GM23338 (cell line): ENCODE data around the gene SLC3A2. TPM values are rescaled to one million over a fixed set of nuclear protein-coding genes. Genes with fewer than 3 reads are reported as not detected.

Source experiments
- ATAC-seq: fragments of 200-7000 bp; cut with Tn5 transposase; 3 replicates; pipeline ENCODE4 v1.9.1; 2020
- DNase-seq: peaks from one replicate; pipeline ENCODE4 v3.0.0-alpha.2; 2015; ENCODE audit warnings: low spot score
- H2AFZ ChIP-seq: fragments of 200-600 bp; sonication (generic); 2 replicates; pipeline ENCODE4 v1.8.0; 2016; ENCODE audit warnings: antibody characterized with exemption, mild to moderate bottlenecking, moderate library complexity
- H3F3A ChIP-seq: fragments of 200-600 bp; sonication (generic); replicated peaks from 2 replicates; pipeline ENCODE4 v1.8.0; 2017; ENCODE audit warnings: antibody characterized with exemption, mixed run types, low read depth
- H3K27ac ChIP-seq: fragments of 200-600 bp; sonication (generic); 2 replicates; pipeline ENCODE4 v1.6.1; 2016; ENCODE audit warnings: low read depth
- H3K27me3 ChIP-seq: fragments of 200-600 bp; sonication (generic); 2 replicates; pipeline ENCODE4 v1.8.0; 2016; ENCODE audit warnings: mild to moderate bottlenecking, mixed run types, moderate library complexity; ENCODE audit not compliant: insufficient read depth
- H3K36me3 ChIP-seq: fragments of 200-600 bp; sonication (generic); 2 replicates; pipeline ENCODE4 v1.8.0; 2016; ENCODE audit warnings: mild to moderate bottlenecking; ENCODE audit not compliant: insufficient read depth
- H3K4me1 ChIP-seq: fragments of 200-600 bp; sonication (generic); 2 replicates; pipeline ENCODE4 v1.8.0; 2016; ENCODE audit warnings: mild to moderate bottlenecking, moderate library complexity; ENCODE audit not compliant: insufficient read depth
- H3K4me2 ChIP-seq: fragments of 200-600 bp; sonication (generic); 2 replicates; pipeline ENCODE4 v1.7.1; 2017; ENCODE audit warnings: mixed run types
- H3K4me3 ChIP-seq: fragments of 200-600 bp; sonication (generic); 2 replicates; pipeline ENCODE4 v1.6.1; 2016; ENCODE audit warnings: mixed run types
- H3K79me2 ChIP-seq: fragments of 200-600 bp; sonication (generic); replicated peaks from 2 replicates; pipeline ENCODE4 v1.8.0; 2017; ENCODE audit warnings: mild to moderate bottlenecking; ENCODE audit not compliant: insufficient read depth
- H3K9me2 ChIP-seq: fragments of 200-600 bp; sonication (generic); 2 replicates; pipeline ENCODE4 v1.8.0; 2017; ENCODE audit not compliant: insufficient read depth
- H4K20me1 ChIP-seq: fragments of 200-600 bp; sonication (generic); replicated peaks from 2 replicates; pipeline ENCODE4 v1.8.0; 2017; ENCODE audit warnings: mild to moderate bottlenecking; ENCODE audit not compliant: insufficient read depth
- H3K27ac Mint-ChIP-seq: 2 replicates; pipeline ENCODE4 v1.8.0; 2020; ENCODE audit warnings: inconsistent platforms, mild to moderate bottlenecking, moderate library complexity, mixed read lengths
- H3K27me3 Mint-ChIP-seq: 3 replicates; pipeline ENCODE4 v1.8.0; 2022; ENCODE audit warnings: low read depth, mild to moderate bottlenecking, moderate library complexity, mixed read lengths, inconsistent platforms; ENCODE audit not compliant: insufficient read depth, poor library complexity
- H3K36me3 Mint-ChIP-seq: 3 replicates; pipeline ENCODE4 v1.8.0; 2021; ENCODE audit warnings: low read depth, mild to moderate bottlenecking, inconsistent platforms, moderate library complexity, mixed read lengths
- H3K4me1 Mint-ChIP-seq: 3 replicates; pipeline ENCODE4 v1.8.0; 2020; ENCODE audit warnings: mild to moderate bottlenecking, inconsistent platforms, mixed read lengths
- H3K4me3 Mint-ChIP-seq: 3 replicates; pipeline ENCODE4 v1.8.0; 2021; ENCODE audit warnings: moderate library complexity, mild to moderate bottlenecking, inconsistent platforms, mixed read lengths
- H3K9me3 Mint-ChIP-seq: 3 replicates; pipeline ENCODE4 v1.8.0; 2020; ENCODE audit warnings: moderate library complexity, mild to moderate bottlenecking, inconsistent platforms, mixed read lengths
- CREB1 ChIP-seq: fragments of 250-450 bp; sonication (Bioruptor Pico); IDR thresholded peaks from 2 replicates; pipeline ENCODE4 v1.5.0; 2020; ENCODE audit warnings: low read depth, mild to moderate bottlenecking, moderate library complexity
- CTCF ChIP-seq, 2 experiments: fragments of 200-600 bp in 1 of 2; sonication (generic) in 1 of 2; conservative IDR thresholded peaks; 2 replicates each; pipeline versions ENCODE4 v1.5.1 to v1.6.1; 2016 to 2017; ENCODE audit warnings: antibody characterized with exemption in 2 of 2, low read depth in 2 of 2, mild to moderate bottlenecking in 2 of 2, moderate library complexity in 1 of 2
- ETS1 ChIP-seq: IDR thresholded peaks from 2 replicates; pipeline ENCODE4 v1.6.1; 2016; ENCODE audit warnings: antibody characterized with exemption
- EZH2 ChIP-seq: fragments of 200-600 bp; sonication (generic); IDR thresholded peaks from one replicate; pipeline ENCODE4 v1.8.0; 2017; ENCODE audit warnings: antibody characterized with exemption, mild to moderate bottlenecking, low read depth; ENCODE audit not compliant: unreplicated experiment
- EZH2phosphoT487 ChIP-seq: fragments of 200-600 bp; sonication (generic); IDR thresholded peaks from one replicate; pipeline ENCODE4 v1.8.1; 2018; ENCODE audit warnings: antibody characterized with exemption; ENCODE audit not compliant: unreplicated experiment
- JUNB ChIP-seq: IDR thresholded peaks from one replicate; pipeline ENCODE4 v1.6.1; 2016; ENCODE audit warnings: antibody characterized with exemption; ENCODE audit not compliant: unreplicated experiment
- NANOG ChIP-seq: IDR thresholded peaks from 2 replicates; pipeline ENCODE4 v1.6.1; 2016; ENCODE audit warnings: antibody characterized with exemption, borderline replicate concordance
- POLR2AphosphoS5 ChIP-seq: IDR thresholded peaks from 2 replicates; pipeline ENCODE4 v1.6.1; 2016; ENCODE audit warnings: antibody characterized with exemption, low read depth
- REST ChIP-seq: IDR thresholded peaks from one replicate; pipeline ENCODE4 v1.6.1; 2018; ENCODE audit warnings: antibody characterized with exemption; ENCODE audit not compliant: unreplicated experiment
- STAT1 ChIP-seq: IDR thresholded peaks from one replicate; pipeline ENCODE4 v1.6.1; 2016; ENCODE audit warnings: antibody characterized with exemption; ENCODE audit not compliant: unreplicated experiment
- ZNF114 ChIP-seq: fragments of 250-450 bp; sonication (Bioruptor Pico); IDR thresholded peaks from 2 replicates; pipeline ENCODE4 v1.5.0; 2020; ENCODE audit warnings: mild to moderate bottlenecking, moderate library complexity
- ZNF331 ChIP-seq: fragments of 250-450 bp; sonication (Bioruptor Pico); IDR thresholded peaks from 2 replicates; pipeline ENCODE4 v1.5.0; 2020; ENCODE audit warnings: low read depth, mild to moderate bottlenecking, moderate library complexity
- ZNF462 ChIP-seq: fragments of 250-450 bp; sonication (Bioruptor Pico); IDR thresholded peaks from 2 replicates; pipeline ENCODE4 v1.5.0; 2020; ENCODE audit warnings: mild to moderate bottlenecking, moderate library complexity
- polyA plus RNA-seq: library from polyadenylated mRNA; unstranded; fragments of >200 nt; fragmentation: Nextera tagmentation; extraction: Ambion mirVana; gene quantifications from 2 replicates; pipeline ENCODE4 v1.2.1, GENCODE V29; 2016
- total RNA-seq: library from RNA; depleted of rRNA; stranded (reverse); fragments of >200 nt; shearing (Covaris generic); gene quantifications from 2 replicates; pipeline ENCODE4 v1.2.3, GENCODE V29; 2014

The SLC3A2 gene
- total and polyA plus RNA-seq, 2 experiments from 2014 or later, result 240 to 425 TPM

GRCh38 chr11:62918531-62918930 is 37.8 kb downstream of the SLC3A2 start:
- H3K27me3 ChIP-seq, result peaks cover 34% of the 10 kb centered on the region
- H3K4me1 ChIP-seq, result peaks cover 13% of the 10 kb centered on the region; the same call in 1 of the 2 replicates
- no peak overlapping the region for H3K27ac ChIP-seq
- H3K79me2 ChIP-seq, result no peaks in the 10 kb centered on the region
- H3K36me3 ChIP-seq, result no peaks in the 10 kb centered on the region
- H3K4me3 ChIP-seq, result no peak overlapping the region
- H3F3A ChIP-seq, result 0 out of 2 replicates have a peak, but pooled peaks cover 10% of the 10 kb centered on the region
- Mint-ChIP-seq H3K27me3 (peaks cover 32% of the 10 kb centered on the region), H3K9me3 (no peaks in the 10 kb centered on the region; the same call in 2 of the 3 replicates), H3K27ac (no peak overlapping the region; the same call in 1 of the 2 replicates), H3K4me3 (no peak overlapping the region), H3K36me3 (no peaks in the 10 kb centered on the region; the same call in 2 of the 3 replicates), H3K4me1 (peaks cover 28% of the 10 kb centered on the region)
- no peaks in the 10 kb centered on the region for H4K20me1 ChIP-seq
- no peak overlapping the region for H2AFZ ChIP-seq
- TF ChIP-seq CREB1 (CRISPR knock-in tag) (no peak), REST (no peak), ZNF331 (CRISPR knock-in tag) (no peak), EZH2 (no peak), ZNF114 (CRISPR knock-in tag) (no peak), JUNB (no peak), NANOG (no peak), POLR2AphosphoS5 (no peak), STAT1 (no peak), ETS1 (no peak), CTCF (conservative IDR thresholded peaks at IDR 0.05; ENCODE audit: low read depth in 2 of 2) (no peak), ZNF462 (CRISPR knock-in tag) (no peak), EZH2phosphoT487 (no peak)
- H3K9me2 ChIP-seq, result no peaks in the 10 kb centered on the region
- ATAC-seq (peak; percentile 13; the same call in 2 of the 3 replicates), DNase-seq (no peak)
- no peak overlapping the region for H3K4me2 ChIP-seq
